IMR-90 (cell line): ENCODE results near the gene SLC40A1.

Source experiments
- BHLHE40 ChIP-seq: fragments of 150-350 bp; IDR thresholded peaks from 2 replicates; pipeline ENCODE4 v1.6.1; 2016; ENCODE audit warnings: mild to moderate bottlenecking, low read depth, low read length
- CEBPB ChIP-seq: IDR thresholded peaks from 2 replicates; pipeline ENCODE4 v1.6.1; 2012; ENCODE audit warnings: low read depth, low read length, improper control_type of control experiment
- CTCF ChIP-seq: conservative IDR thresholded peaks from 2 replicates; pipeline ENCODE4 v1.5.1; 2012; ENCODE audit warnings: mild to moderate bottlenecking, low read depth, low read length, improper control_type of control experiment
- FOS ChIP-seq: fragments of 150-350 bp; IDR thresholded peaks from 2 replicates; pipeline ENCODE4 v1.6.1; 2016; ENCODE audit warnings: low read depth, low read length
- MAFK ChIP-seq: IDR thresholded peaks from 2 replicates; pipeline ENCODE4 v1.6.1; 2012; ENCODE audit warnings: low read depth, low read length, improper control_type of control experiment
- MAZ ChIP-seq: IDR thresholded peaks from 2 replicates; pipeline ENCODE4 v1.6.1; 2012; ENCODE audit warnings: low read depth, mild to moderate bottlenecking, low read length, improper control_type of control experiment, moderate library complexity, borderline replicate concordance
- MXI1 ChIP-seq: IDR thresholded peaks from 2 replicates; pipeline ENCODE4 v1.6.1; 2012; ENCODE audit warnings: low read depth, mild to moderate bottlenecking, low read length, moderate library complexity, borderline replicate concordance
- NFE2L2 ChIP-seq: fragments of 150-350 bp; IDR thresholded peaks from 2 replicates; pipeline ENCODE4 v1.6.1; 2016; ENCODE audit warnings: low read depth, mild to moderate bottlenecking, low read length
- POLR2A ChIP-seq: IDR thresholded peaks from 2 replicates; pipeline ENCODE4 v1.6.1; 2012; ENCODE audit warnings: mild to moderate bottlenecking, low read depth, low read length
- RAD21 ChIP-seq: IDR thresholded peaks from 2 replicates; pipeline ENCODE4 v1.6.1; 2012; ENCODE audit warnings: low read length, improper control_type of control experiment
- RCOR1 ChIP-seq: IDR thresholded peaks from 2 replicates; pipeline ENCODE4 v1.6.1; 2012; ENCODE audit warnings: mild to moderate bottlenecking, low read length, improper control_type of control experiment; ENCODE audit not compliant: insufficient replicate concordance
- RFX5 ChIP-seq: IDR thresholded peaks from 2 replicates; pipeline ENCODE4 v1.8.0; 2012; ENCODE audit warnings: low read depth, mild to moderate bottlenecking, low read length, moderate library complexity
- SMC3 ChIP-seq: fragments of 150-350 bp; IDR thresholded peaks from 2 replicates; pipeline ENCODE4 v1.6.1; 2016; ENCODE audit warnings: low read depth, mild to moderate bottlenecking, antibody characterized with exemption, low read length, moderate library complexity
- TF ChIP-seq, protein P1 (sequence below): fragments of 150-350 bp; IDR thresholded peaks from 2 replicates; pipeline ENCODE4 v1.6.1; 2016; ENCODE audit warnings: low read depth, mild to moderate bottlenecking, low read length, moderate library complexity, borderline replicate concordance

- TF ChIP-seq CTCF = no peak
- no peak for TF ChIP-seq RFX5
- peak; percentile 31; the same call in 1 of the 2 replicates for TF ChIP-seq MAFK
- TF ChIP-seq POLR2A = no peak
- no peak for TF ChIP-seq MXI1
- no peak for TF ChIP-seq FOS
- TF ChIP-seq CEBPB = no peak
- TF ChIP-seq RAD21 = no peak
- TF ChIP-seq SMC3 = no peak
- TF ChIP-seq, protein P1, sequence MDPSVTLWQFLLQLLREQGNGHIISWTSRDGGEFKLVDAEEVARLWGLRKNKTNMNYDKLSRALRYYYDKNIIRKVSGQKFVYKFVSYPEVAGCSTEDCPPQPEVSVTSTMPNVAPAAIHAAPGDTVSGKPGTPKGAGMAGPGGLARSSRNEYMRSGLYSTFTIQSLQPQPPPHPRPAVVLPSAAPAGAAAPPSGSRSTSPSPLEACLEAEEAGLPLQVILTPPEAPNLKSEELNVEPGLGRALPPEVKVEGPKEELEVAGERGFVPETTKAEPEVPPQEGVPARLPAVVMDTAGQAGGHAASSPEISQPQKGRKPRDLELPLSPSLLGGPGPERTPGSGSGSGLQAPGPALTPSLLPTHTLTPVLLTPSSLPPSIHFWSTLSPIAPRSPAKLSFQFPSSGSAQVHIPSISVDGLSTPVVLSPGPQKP = no peak
- no peak for TF ChIP-seq RCOR1
- no peak for TF ChIP-seq MAZ
- TF ChIP-seq NFE2L2 = no peak
- TF ChIP-seq BHLHE40 = no peak
These were observed 19.1 kb downstream of the SLC40A1 start for GRCh38 chr2:189561371-189562038.
